HepG2 (cell line): ENCODE results near the gene FBP1. TPM values are rescaled to one million over a fixed set of nuclear protein-coding genes. Genes with fewer than 3 reads are reported as not detected.

ENCODE experiments used
- AKAP8 ChIP-seq: sonication (generic); formaldehyde crosslinking; IDR thresholded peaks from 2 replicates; pipeline ENCODE4 v1.5.1; 2020; ENCODE audit warnings: mild to moderate bottlenecking, missing genetic modification reagents
- CENPT ChIP-seq: sonication (generic); formaldehyde crosslinking; IDR thresholded peaks from 2 replicates; pipeline ENCODE4 v1.8.0; 2022; ENCODE audit warnings: low read depth, mild to moderate bottlenecking, moderate library complexity, missing genetic modification reagents
- CHD2 ChIP-seq: IDR thresholded peaks from 2 replicates; pipeline ENCODE4 v1.6.1; 2011; ENCODE audit warnings: low read depth, low read length, improper control_type of control experiment
- GTF3A ChIP-seq: sonication (generic); formaldehyde crosslinking; conservative IDR thresholded peaks from 2 replicates; pipeline ENCODE4 v1.4.0; 2020; ENCODE audit warnings: mild to moderate bottlenecking, missing genetic modification reagents
- HMGXB4 ChIP-seq, 2 experiments: sonication (generic) in 1 of 2; formaldehyde crosslinking in 1 of 2; IDR thresholded peaks; 2 replicates each; pipeline versions ENCODE4 v1.4.0 to v1.6.1; 2018 to 2020; ENCODE audit warnings: missing genetic modification reagents in 2 of 2, borderline replicate concordance in 1 of 2, low read depth in 1 of 2, mild to moderate bottlenecking in 1 of 2, missing biosample characterization in 1 of 2
- HNRNPLL ChIP-seq: fragments of 200-400 bp; formaldehyde crosslinking; IDR thresholded peaks from 2 replicates; pipeline ENCODE4 v1.6.1; 2017; ENCODE audit warnings: mild to moderate bottlenecking, low read depth, low read length; ENCODE audit not compliant: poor library complexity, severe bottlenecking
- IRX3 ChIP-seq: sonication (generic); formaldehyde crosslinking; IDR thresholded peaks from 2 replicates; pipeline ENCODE4 v1.8.1; 2023; ENCODE audit warnings: mild to moderate bottlenecking, low read depth, missing genetic modification reagents, borderline replicate concordance
- JUN ChIP-seq: sonication (generic); formaldehyde crosslinking; IDR thresholded peaks from 2 replicates; pipeline ENCODE4 v1.4.0; 2020; ENCODE audit warnings: mild to moderate bottlenecking, missing genetic modification reagents
- MTF1 ChIP-seq: sonication (generic); formaldehyde crosslinking; IDR thresholded peaks from 2 replicates; pipeline ENCODE4 v1.5.0; 2020; ENCODE audit warnings: missing genetic modification reagents
- NR0B2 ChIP-seq: sonication (generic); formaldehyde crosslinking; IDR thresholded peaks from 2 replicates; pipeline ENCODE4 v1.4.0; 2020; ENCODE audit warnings: mild to moderate bottlenecking, missing genetic modification reagents
- STAG1 ChIP-seq: sonication (generic); formaldehyde crosslinking; IDR thresholded peaks from 2 replicates; pipeline ENCODE4 v1.4.0; 2020; ENCODE audit warnings: missing genetic modification reagents
- ZBTB38 ChIP-seq: sonication (generic); formaldehyde crosslinking; IDR thresholded peaks from 2 replicates; pipeline ENCODE4 v1.5.1; 2020; ENCODE audit warnings: mild to moderate bottlenecking, missing genetic modification reagents
- ZNF24 ChIP-seq: fragments of 450-650 bp; IDR thresholded peaks from 2 replicates; pipeline ENCODE4 v1.6.1; 2017; ENCODE audit warnings: antibody characterized with exemption, mild to moderate bottlenecking
- ZNF382 ChIP-seq: sonication (generic); formaldehyde crosslinking; IDR thresholded peaks from 2 replicates; pipeline ENCODE4 v1.5.0; 2020; ENCODE audit warnings: missing genetic modification reagents, mild to moderate bottlenecking, borderline replicate concordance
- ZNF562 ChIP-seq: sonication (generic); formaldehyde crosslinking; IDR thresholded peaks from 2 replicates; pipeline ENCODE4 v1.8.0; 2022; ENCODE audit warnings: missing genetic modification reagents, borderline replicate concordance
- ZNF687 ChIP-seq: sonication (generic); formaldehyde crosslinking; IDR thresholded peaks from 2 replicates; pipeline ENCODE4 v1.5.1; 2020; ENCODE audit warnings: mild to moderate bottlenecking, missing genetic modification reagents, moderate library complexity
- ZNF724P ChIP-seq: sonication (generic); formaldehyde crosslinking; IDR thresholded peaks from 2 replicates; pipeline ENCODE4 v1.8.0; 2022; ENCODE audit warnings: missing genetic modification reagents, borderline replicate concordance
- ZNF749 ChIP-seq: sonication (generic); formaldehyde crosslinking; IDR thresholded peaks from 2 replicates; pipeline ENCODE4 v1.8.0; 2022; ENCODE audit warnings: mild to moderate bottlenecking, missing genetic modification reagents, moderate library complexity, borderline replicate concordance
- ZNF781 ChIP-seq: sonication (generic); formaldehyde crosslinking; IDR thresholded peaks from 2 replicates; pipeline ENCODE4 v1.5.1; 2020; ENCODE audit warnings: borderline replicate concordance, mild to moderate bottlenecking, missing genetic modification reagents; ENCODE audit errors: not compliant biosample characterization
- polyA plus RNA-seq, 8 experiments: library from polyadenylated mRNA; depleted of rRNA in 3 of 8; stranded (reverse) in 7 of 8; unstranded in 1 of 8; fragments of >200 nt; fragmentation: Illumina TruSeq in 4 of 8; extraction: Trizol in 4 of 8; gene quantifications; 2 replicates each; pipeline versions ENCODE4 v1.2.1 to v1.2.3, GENCODE V29; 2011 to 2016; ENCODE audit warnings: low read depth in 4 of 8, missing spikeins in 1 of 8, mixed read lengths in 1 of 8; ENCODE audit not compliant: insufficient read depth in 1 of 8
- total RNA-seq, 5 experiments: library from RNA; depleted of rRNA; stranded (reverse); fragments of >200 nt; fragmentation: Illumina TruSeq; extraction: Trizol; gene quantifications; 2 replicates each; pipeline ENCODE4 v1.2.3, GENCODE V29; 2016; ENCODE audit warnings: low read depth in 1 of 5
- TF ChIP-seq, protein P1 (sequence below): sonication (generic); formaldehyde crosslinking; IDR thresholded peaks from 2 replicates; pipeline ENCODE4 v1.5.0; 2020; ENCODE audit warnings: mild to moderate bottlenecking, missing genetic modification reagents, moderate library complexity

Gene FBP1
- total and polyA plus RNA-seq, 2 of the 13 experiments (the other 11 are each of a cell fraction or from before 2014, with no cell fraction given), result 0.29 to 0.53 TPM

GRCh38 chr9:94554439-94555331, 84.6 kb downstream of the FBP1 start, which contains the start of gene PCAT7 (continued):
- TF ChIP-seq ZNF724P (CRISPR knock-in tag), result peak; percentile 41; the same call in 1 of the 2 replicates
- no peak for TF ChIP-seq MTF1 (CRISPR knock-in tag)
- TF ChIP-seq ZNF24, result no peak
- TF ChIP-seq JUN (CRISPR knock-in tag), result no peak
- no peak for TF ChIP-seq ZNF781 (CRISPR knock-in tag)
- no peak for TF ChIP-seq AKAP8 (CRISPR knock-in tag)
- TF ChIP-seq, protein P1, sequence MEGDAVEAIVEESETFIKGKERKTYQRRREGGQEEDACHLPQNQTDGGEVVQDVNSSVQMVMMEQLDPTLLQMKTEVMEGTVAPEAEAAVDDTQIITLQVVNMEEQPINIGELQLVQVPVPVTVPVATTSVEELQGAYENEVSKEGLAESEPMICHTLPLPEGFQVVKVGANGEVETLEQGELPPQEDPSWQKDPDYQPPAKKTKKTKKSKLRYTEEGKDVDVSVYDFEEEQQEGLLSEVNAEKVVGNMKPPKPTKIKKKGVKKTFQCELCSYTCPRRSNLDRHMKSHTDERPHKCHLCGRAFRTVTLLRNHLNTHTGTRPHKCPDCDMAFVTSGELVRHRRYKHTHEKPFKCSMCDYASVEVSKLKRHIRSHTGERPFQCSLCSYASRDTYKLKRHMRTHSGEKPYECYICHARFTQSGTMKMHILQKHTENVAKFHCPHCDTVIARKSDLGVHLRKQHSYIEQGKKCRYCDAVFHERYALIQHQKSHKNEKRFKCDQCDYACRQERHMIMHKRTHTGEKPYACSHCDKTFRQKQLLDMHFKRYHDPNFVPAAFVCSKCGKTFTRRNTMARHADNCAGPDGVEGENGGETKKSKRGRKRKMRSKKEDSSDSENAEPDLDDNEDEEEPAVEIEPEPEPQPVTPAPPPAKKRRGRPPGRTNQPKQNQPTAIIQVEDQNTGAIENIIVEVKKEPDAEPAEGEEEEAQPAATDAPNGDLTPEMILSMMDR (CRISPR knock-in tag), result peak; percentile 93
- TF ChIP-seq ZNF749 (CRISPR knock-in tag), result no peak
- no peak for TF ChIP-seq ZNF562 (CRISPR knock-in tag)
- no peak for TF ChIP-seq CENPT (CRISPR knock-in tag)
- TF ChIP-seq HMGXB4 (CRISPR knock-in tag; IDR thresholded peaks at IDR 0.05; ENCODE audit: borderline replicate concordance in 1 of 2, low read depth in 1 of 2), result peak; percentile 64 to 96
- peak; percentile 86 for TF ChIP-seq ZNF687 (CRISPR knock-in tag)
- TF ChIP-seq ZNF382 (CRISPR knock-in tag), result no peak
- TF ChIP-seq ZBTB38 (CRISPR knock-in tag), result peak; percentile 60; the same call in 1 of the 2 replicates
- TF ChIP-seq CHD2, result no peak
- no peak for TF ChIP-seq NR0B2
- TF ChIP-seq STAG1 (CRISPR knock-in tag), result peak; percentile 81
- 0 out of 2 replicates have a peak, but pooled peaks have one; percentile 74 for TF ChIP-seq GTF3A
- peak; percentile 78 for TF ChIP-seq HNRNPLL
- no peak for TF ChIP-seq IRX3 (CRISPR knock-in tag)
